ENCODE data around the gene SUCLG2. TPM values are rescaled to one million over a fixed set of nuclear protein-coding genes. Genes with fewer than 3 reads are reported as not detected.

Gene SUCLG2
- total RNA-seq, 1 experiment from 2014 or later, result 38.5 TPM

DNA sequence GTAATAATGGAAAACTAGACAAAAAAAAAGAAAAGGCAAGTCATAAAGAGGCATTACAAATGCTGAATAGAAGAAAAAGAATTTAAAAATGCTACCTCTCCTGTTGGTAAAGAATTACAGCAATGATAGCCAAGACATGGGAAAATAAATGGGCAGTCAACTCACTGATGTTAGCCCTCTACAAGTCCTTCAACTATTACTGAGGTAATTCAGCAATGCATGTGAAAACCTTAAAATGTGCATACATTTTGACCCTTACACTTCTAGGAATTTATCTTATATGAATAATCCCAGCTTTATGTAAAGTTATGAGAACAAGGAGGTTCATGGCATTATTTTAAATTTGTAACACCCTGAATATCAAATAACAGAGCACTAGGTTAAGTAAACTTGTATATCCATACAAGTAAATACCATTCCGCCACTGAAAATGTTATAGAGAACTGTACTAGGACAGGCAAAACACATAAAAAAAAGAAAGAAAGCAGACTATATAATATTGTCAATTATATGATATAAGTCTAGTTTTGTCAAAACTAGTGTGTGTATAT lies 166.8 kb downstream of the SUCLG2 start:
- H3K4me2 ChIP-seq (ENCODE audit: insufficient read depth, insufficient read length, low read length), result no peak overlapping the region
- no peaks in the 10 kb centered on the region for H3K27me3 ChIP-seq (ENCODE audit: insufficient read depth, low read length)
- no peaks in the 10 kb centered on the region for H3K23me2 ChIP-seq (ENCODE audit: insufficient read length, low read depth, low read length, poor library complexity, severe bottlenecking)
- H4K20me1 ChIP-seq (ENCODE audit: control insufficient read depth, insufficient read depth, insufficient read length), result no peaks in the 10 kb centered on the region
- H3K9me3 ChIP-seq (ENCODE audit: control insufficient read depth, low read depth, low read length), result no peaks in the 10 kb centered on the region
- no peak overlapping the region for H2AK5ac ChIP-seq (ENCODE audit: insufficient read length, low read length)
- TF ChIP-seq, protein P1, sequence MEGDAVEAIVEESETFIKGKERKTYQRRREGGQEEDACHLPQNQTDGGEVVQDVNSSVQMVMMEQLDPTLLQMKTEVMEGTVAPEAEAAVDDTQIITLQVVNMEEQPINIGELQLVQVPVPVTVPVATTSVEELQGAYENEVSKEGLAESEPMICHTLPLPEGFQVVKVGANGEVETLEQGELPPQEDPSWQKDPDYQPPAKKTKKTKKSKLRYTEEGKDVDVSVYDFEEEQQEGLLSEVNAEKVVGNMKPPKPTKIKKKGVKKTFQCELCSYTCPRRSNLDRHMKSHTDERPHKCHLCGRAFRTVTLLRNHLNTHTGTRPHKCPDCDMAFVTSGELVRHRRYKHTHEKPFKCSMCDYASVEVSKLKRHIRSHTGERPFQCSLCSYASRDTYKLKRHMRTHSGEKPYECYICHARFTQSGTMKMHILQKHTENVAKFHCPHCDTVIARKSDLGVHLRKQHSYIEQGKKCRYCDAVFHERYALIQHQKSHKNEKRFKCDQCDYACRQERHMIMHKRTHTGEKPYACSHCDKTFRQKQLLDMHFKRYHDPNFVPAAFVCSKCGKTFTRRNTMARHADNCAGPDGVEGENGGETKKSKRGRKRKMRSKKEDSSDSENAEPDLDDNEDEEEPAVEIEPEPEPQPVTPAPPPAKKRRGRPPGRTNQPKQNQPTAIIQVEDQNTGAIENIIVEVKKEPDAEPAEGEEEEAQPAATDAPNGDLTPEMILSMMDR (conservative IDR thresholded peaks at IDR 0.05), result no peak
- H3K79me1 ChIP-seq (ENCODE audit: insufficient read depth, low read depth, low read length, poor library complexity, severe bottlenecking), result no peaks in the 10 kb centered on the region
- H3K23ac ChIP-seq (ENCODE audit: insufficient read length, low read depth, low read length), result no peak overlapping the region
- WGBS (ENCODE audit: extremely low coverage, insufficient read length, low lambda C conversion rate), result no CpG with 5 or more reads among the region's 1 CpG
- H2AFZ ChIP-seq (ENCODE audit: low read length), result no peak overlapping the region
- no peak overlapping the region for H4K8ac ChIP-seq (replicated peaks; ENCODE audit: insufficient read length, low read depth, low read length)
- no peak overlapping the region for H3K27ac ChIP-seq (ENCODE audit: insufficient read length, low read depth, low read length)
- H4K5ac ChIP-seq (ENCODE audit: insufficient read length, low read depth, low read length), result no peak overlapping the region
- no peak overlapping the region for H4K91ac ChIP-seq (ENCODE audit: insufficient read length, low read depth, low read length)
- H3K9me3 Mint-ChIP-seq, result no peaks in the 10 kb centered on the region
- no peak overlapping the region for H3K9ac ChIP-seq (ENCODE audit: extremely low read depth, insufficient read length, low read length)
- H3K79me2 ChIP-seq (ENCODE audit: insufficient read depth, low read length), result no peaks in the 10 kb centered on the region
- no peak overlapping the region for H2BK15ac ChIP-seq (ENCODE audit: low read depth, low read length)
- no peak overlapping the region for H3K4me3 Mint-ChIP-seq
- no peak overlapping the region for H2BK5ac ChIP-seq (ENCODE audit: insufficient read length, low read length)
- peaks cover 4% of the 10 kb centered on the region; the same call in 1 of the 2 replicates for H3K4me1 ChIP-seq (ENCODE audit: insufficient read depth, low read length)
- no peak for DNase-seq
- H3K27ac Mint-ChIP-seq, result no peak overlapping the region
- no peaks in the 10 kb centered on the region for H3K27me3 Mint-ChIP-seq (ENCODE audit: low read depth)
- H3T11ph ChIP-seq (ENCODE audit: low read length), result no peak overlapping the region
- no peak overlapping the region for H2BK120ac ChIP-seq (ENCODE audit: low read depth, low read length, poor library complexity, severe bottlenecking)
- H3K36me3 Mint-ChIP-seq (ENCODE audit: insufficient read depth in 1 of 3, low read depth in 3 of 3), result no peaks in the 10 kb centered on the region
- H3K18ac ChIP-seq (ENCODE audit: insufficient read length, low read depth, low read length), result no peak overlapping the region
- H2BK20ac ChIP-seq (ENCODE audit: low read depth, low read length, poor library complexity, severe bottlenecking), result no peak overlapping the region
- peaks cover 4 to 8% of the 10 kb centered on the region in 2 experiments; a peak in 3 of 4 replicates for H3K4me1 Mint-ChIP-seq
- H3K56ac ChIP-seq (ENCODE audit: insufficient read length, low read depth, low read length), result no peak overlapping the region
- H3K14ac ChIP-seq (ENCODE audit: insufficient read depth, low read length), result no peak overlapping the region
- H3K4ac ChIP-seq (ENCODE audit: low read depth, low read length), result no peak overlapping the region
- no peak overlapping the region for H2BK12ac ChIP-seq (ENCODE audit: insufficient read length, low read depth, low read length)

Measured in H9 (cell line).